Right kidney (tissue), 1 donor: Measurements from ENCODE around the gene ANTXR1.
A peak's percentile ranks its signal among the peaks of the same experiment; 100 is the strongest.

Experiments used
- DNase-seq: peaks from one replicate; pipeline ENCODE4 v3.0.0-alpha.2; 2016

The ANTXR1 gene

DNA sequence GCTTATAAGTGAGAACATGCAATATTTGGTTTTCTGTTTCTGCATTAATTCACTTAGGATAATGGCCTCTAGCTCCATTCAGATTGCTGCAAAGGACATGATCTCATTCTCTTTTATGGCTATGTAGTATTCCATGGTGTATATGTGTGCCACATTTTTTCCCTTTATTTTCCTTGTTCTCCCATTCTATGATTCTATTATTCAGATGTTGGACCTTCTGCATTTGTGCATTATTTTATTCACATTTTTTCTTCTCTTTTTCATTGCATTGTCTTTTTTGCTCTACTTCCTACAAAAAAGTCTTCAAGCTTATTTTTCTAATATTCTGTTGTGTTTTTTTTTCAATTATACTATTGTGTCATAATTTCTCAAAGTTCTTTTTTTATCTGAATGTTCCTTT lies 11.1 kb upstream of the ANTXR1 start:
- no peak for DNase-seq

DNA sequence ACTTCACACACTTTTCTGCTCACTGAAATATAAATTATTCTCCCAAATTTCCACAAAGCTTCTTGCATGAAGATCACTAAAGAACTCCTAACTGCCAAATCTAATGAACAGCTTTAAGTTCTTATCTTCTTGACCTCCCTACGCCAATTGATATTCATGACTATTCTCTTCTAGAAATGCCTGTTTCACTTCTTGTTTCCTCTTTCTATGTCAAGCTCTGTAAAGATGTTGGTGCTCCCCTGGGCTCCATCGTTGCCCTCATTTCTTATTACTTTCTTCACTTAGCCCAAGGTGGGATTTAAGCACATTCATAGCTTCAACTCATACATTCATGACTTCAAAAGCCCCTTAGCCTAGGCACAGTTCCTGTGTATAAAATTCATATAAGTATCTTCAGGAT lies 9.2 kb upstream of the ANTXR1 start:
- DNase-seq = no peak

DNA sequence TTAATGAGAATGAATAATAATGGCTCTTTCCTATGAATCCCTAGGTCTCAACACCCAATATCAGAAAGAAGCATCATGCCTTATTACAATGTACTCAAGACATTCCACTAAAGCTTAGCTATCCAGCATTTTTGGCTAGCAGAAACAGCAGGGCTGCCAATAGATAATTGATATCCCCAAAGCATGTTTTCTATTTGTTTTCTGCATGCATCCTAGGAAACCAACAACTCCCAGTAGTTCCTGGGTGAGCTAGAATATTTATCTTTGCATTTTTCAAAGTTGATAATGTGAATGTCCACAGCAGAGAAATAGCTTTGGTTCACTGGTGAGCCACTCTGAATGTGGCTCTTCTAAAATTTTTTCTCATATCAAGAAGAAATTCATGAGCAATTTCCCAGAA lies 5.8 kb upstream of the ANTXR1 start:
- no peak for DNase-seq

DNA sequence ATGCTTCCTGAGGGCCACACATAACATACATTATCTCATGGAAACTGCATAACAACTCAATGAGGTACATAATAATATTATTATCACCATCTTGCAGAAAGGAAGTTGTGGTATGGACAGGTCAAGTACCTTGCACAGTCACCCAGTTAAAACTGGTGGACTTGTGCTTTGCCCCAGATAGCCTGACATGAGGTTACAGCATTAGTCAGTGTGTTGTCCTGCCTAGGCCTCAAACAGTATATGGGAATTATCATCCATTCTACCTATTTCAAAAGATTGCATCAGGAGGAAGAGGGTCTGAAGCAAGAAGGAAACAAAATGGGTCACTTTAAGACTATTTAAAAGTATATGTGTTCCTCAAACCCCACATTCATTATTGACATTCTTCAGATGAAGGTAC lies 5.4 kb upstream of the ANTXR1 start:
- no peak for DNase-seq

DNA sequence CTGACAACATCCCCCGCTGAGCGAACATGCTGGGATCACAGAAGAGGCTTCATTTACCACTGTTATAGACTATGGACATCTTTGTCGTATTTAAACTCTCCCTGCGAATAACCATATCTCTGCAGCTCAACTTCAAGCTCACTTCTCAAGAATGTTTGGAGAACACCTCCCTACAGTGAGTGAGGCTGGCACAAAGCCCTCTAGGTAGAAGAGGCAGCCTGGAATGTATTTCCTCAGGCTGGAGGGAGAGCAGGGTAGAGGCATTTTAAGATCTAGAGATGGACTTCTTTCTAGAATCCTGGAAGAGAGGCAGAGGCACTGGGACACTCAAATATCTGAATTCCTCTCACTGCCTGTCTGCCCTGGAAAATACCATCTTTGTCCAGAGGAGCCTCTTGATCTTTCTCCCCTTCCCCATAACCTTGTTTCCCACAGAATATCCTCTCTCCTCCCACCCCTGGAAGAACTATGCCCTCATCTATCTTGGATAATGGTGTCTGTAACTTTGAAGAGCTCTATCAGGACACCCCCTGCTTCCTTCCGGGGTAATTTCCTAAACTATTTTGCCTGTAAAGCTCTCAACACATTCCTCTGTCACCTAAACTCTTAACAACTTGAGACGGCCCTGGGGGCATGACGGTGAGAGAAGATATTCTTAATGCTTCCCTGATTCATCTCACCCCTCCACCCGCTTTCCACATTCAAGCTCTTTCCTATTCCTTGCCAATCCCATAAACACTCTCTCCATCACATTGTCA lies 2.4 kb upstream of the ANTXR1 start:
- DNase-seq = no peak

DNA sequence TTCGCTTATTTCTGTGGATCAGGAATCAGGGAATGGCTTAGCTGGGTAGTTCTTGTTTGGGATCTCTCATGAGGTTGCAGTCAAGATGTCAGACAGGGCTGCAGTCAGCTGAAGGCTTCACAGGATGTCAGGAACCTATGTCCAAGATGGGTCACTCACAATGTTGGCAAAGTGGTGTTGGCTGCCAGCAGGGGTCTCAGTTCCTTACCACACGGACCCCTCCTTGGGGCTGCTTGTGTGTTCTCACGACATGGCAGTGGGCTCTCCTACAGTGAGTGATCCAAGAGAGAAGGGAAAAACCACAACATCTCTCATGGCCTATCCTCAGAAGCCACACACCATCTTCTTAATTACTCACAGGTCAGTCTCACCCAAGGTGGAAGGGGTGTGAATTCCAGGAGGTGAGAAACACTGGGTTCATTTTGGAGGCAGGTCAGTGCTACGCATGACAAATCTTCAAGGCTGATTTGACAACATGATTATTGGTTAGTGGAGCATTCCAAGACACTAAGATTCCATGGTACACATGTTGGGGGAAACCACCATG lies 1.3 kb upstream of the ANTXR1 start:
- no peak for DNase-seq

DNA sequence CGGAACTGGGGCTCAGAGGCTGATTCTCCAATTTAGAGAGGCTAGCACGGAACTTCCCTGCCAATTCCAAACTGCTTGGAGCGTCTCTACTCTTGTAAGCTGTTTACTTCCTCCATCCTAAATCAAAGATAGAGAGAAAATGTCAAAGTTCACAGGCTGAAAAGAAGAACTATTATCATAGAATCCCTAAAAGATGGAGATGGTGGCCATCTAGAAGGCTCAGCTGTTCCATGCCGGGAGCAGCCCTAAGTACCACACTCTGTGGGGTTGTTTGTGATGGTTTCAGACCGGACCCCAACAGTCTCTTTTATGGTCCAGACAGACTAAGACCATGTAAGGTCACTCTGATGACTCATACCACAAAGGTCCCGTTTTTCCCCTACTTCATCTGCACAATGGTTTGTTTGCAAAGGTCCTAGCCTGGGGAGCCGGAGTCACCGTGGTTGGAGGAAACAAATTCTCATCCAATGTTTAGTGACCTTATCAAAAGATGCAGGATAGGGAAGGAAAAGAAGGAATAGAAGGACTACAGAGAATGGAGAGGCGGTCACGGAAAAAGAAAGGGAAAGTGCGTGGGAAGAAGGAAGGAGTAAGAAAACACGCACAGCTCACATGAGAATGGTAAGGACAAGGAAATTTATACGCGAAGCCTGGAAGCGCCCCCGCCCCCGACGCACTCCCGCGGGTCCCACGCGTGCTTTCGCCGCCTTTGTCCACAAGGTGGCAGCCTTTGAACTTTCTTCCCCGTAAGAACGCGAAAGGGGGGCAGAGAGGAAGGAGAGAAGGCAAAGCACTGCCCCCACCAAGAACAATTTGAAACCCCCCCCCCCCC lies 453 bp upstream of the ANTXR1 start:
- peak; percentile 83 for DNase-seq

DNA sequence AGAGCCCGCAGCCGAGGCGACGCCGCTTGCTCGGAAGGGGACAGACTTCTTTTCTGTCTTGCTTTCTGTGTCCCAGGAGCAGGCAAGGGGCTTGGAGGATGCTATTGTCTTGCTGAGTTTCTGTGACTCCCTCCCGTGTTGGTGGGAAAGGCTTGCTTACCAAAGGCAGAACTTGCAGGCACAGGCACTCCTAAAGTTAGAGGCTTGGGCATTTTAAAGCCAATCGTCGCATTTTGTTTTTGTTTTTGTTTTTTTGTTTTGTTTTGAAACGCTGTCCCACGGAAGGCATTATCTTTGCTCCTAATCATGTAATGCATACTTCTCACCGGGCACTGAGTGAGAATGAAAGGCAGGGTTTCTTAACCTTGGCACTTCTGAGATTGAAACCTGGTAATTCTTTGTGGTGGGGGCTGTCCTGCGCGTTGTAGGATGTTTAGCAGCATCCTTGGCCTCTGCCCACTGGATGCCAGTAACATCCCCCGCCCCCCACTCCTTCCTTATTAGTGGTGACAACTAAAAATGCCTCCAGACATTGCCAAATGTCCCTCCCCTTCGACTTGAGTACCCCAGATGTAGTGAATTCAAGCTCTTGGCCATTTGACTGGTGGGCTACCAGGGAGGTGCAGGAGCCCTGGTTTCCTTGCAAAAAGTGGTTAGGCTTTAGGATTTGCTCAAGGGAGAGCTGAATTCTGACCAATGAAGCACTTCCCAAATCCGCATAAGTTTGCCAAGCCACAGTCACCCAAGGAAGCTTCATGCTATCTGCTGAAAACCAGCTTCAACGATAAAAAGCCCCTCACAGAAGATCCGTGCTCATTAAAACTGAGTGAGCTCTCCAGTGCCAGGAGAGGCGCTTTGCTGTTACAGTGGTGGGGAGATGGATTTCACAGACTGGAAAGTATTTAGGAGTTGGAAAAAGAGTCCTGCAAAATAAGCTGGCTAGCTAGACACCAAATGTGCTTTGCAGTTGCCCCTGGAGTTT lies 1.2 kb downstream of the ANTXR1 start:
- peak; percentile 37 for DNase-seq

DNA sequence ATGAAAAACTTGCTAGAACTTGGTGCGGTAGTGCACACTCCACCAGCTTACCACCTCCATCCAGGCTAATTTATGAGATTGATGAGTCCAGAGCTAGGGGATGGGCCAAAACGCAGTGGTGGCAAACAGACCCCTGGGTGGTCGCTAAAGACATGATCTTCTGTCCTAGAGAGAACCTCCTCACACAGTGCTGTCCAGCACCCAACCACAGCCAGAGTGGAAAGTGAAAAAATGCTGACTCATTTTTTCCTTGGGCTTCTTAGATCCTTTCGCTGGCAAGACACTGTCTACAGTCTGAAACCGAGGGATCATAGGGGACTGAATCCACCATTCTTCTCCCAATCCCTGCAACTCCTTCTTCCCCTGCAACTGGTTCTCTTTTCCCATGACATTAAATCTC lies 4.1 kb downstream of the ANTXR1 start:
- DNase-seq = no peak

DNA sequence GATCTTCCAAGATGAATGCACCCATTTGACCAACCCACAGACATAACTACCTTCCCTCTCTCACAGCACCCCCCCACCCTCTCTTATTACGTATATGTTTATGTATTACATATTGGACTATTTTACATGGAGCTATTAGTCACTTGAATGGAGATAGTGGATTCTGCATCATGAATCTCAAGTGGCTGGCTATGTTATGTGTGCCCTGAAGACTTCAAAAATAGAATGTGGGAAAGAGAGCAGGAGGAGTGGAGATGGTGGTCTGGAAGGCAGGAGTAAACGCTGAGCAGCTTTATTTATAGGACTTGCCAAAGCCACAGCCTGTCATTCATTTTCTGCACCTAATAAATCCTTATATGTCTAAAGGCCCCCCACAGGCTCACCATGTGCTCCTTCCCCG lies 4.9 kb downstream of the ANTXR1 start:
- DNase-seq = no peak

DNA sequence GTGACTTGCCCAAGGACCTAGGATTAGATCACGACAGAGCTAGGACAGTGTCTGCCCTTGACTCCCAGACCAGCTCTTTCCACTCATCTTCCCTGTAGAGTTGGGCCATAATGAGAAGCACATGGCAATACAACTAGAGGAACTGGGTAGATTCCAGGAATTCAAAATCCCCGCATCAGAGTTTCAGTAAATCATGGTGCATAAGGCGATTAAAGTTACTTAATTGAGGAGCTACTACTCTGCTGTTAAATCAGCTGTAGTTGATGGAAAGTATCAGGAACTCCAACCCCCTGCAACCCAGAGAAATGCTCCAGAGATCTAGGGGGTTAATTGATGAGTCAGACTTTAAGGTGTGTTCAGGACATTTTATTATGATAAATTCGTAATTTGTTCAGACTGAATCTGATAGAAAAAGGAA lies 5.7 kb downstream of the ANTXR1 start:
- DNase-seq = no peak

DNA sequence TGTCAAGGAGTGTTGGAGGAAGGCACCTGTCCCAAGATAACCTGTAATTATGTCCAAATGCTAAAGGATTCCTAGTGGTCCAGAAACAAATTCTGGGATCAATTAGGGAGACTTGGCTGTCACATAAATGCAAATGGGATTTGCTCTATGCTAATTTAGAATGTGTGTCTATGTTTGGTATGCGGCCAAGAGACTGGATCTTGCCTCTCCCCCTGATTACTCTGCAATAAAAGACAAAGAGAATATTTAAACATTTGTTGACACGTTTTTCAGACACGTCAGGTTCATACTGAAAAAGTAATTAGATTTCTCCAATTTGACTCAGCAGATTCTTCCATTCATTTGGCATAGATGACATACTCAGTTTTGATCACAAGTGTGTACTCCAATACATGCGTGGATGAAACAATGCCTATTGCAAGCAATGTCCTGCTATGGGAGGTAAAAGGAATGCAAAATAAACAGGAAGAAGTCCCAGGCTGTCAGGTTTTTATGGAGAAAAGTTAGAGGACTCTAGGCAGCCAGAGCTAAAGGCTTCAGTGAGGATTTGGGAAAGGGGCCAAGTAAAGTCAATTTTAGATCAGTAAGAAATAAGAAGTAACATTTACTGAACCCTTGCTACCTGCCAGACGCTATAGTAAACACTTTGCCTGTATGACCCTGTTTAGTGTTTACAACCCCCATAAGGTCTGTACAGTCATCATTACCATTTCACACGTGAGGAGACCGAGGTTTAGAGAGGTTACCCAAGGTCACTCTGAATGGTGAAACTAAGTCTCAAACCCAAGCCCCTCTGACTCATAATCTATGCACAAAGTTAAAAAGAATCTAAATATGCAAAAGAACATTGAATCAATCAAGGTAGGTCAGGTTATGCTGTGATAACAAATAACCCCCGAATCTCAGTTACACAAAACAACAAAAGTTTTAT lies 7.8 kb downstream of the ANTXR1 start:
- DNase-seq = no peak

DNA sequence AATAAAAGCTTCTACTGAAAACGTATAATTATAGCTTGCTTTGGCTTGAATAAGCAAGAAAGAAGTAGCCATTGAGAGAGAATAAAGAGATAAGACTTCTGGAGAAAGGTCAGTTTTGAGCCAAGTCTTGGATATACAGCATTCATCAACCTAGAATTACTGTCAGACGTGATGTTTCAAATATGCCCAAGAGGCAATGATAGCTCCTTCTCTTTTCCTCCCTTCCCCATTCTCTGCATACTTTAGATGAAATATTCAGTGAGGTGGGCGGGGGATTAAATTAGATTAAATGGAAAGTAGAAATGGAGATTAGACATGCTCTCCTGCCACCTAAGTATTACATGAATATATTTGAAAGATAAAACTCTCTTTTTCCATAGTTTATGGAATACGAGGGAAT lies 8.7 kb downstream of the ANTXR1 start:
- no peak for DNase-seq

DNA sequence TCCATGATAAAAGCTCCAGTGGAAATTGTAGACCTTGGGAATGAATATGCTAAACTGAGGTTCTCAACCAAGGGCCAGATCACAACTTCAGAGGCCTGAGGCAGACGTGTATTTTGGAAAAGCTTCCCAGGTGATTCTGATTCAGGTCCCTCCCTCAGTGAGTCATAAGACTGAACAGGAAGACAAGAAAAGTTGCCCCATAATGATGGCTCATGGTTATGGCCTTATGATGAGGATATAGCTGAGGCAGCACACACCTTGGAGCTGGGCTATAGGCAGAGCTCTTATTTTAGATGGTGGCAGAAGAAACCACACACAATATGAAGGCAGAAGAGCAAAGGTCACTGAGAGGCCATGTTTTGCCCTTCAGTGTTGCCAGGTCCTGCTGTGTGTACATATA lies 9.6 kb downstream of the ANTXR1 start:
- no peak for DNase-seq

DNA sequence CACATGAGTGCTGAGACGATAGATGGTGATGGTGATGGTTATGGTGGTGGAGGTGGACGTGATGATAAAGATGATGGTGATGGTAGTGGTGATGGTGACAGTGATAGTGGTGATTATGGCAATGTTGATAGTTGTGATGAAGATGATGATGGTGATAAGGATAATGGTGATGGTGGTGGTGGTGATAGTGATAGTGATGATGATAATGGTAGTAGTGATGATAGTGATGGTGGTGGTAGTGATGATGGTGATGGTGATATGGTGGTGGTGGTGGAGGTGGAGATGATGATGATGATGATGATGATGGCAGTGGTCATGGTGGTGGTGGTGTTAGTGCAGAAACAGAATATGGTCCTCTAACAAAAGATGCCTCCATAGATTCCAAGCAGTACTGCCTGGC lies 10.3 kb downstream of the ANTXR1 start:
- no peak for DNase-seq

DNA sequence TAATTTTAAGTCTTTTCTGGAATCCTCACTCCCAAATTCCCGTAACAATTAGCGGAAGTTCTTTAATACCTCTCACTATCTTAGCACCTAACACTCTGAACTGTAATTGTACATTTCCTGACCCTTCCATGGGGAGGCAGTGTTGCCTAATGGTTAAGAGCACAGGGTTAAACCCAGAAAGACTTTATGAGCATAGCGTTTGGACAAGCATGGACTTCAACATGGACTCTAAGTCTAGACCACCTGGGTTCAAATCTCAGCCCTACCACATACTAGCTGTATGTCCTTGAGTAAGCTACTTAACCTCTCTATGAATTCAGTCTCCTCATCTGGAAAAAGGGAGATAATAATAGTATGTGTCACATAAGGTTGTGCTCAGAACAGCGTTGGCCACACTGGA lies 13.0 kb downstream of the ANTXR1 start:
- DNase-seq = no peak

DNA sequence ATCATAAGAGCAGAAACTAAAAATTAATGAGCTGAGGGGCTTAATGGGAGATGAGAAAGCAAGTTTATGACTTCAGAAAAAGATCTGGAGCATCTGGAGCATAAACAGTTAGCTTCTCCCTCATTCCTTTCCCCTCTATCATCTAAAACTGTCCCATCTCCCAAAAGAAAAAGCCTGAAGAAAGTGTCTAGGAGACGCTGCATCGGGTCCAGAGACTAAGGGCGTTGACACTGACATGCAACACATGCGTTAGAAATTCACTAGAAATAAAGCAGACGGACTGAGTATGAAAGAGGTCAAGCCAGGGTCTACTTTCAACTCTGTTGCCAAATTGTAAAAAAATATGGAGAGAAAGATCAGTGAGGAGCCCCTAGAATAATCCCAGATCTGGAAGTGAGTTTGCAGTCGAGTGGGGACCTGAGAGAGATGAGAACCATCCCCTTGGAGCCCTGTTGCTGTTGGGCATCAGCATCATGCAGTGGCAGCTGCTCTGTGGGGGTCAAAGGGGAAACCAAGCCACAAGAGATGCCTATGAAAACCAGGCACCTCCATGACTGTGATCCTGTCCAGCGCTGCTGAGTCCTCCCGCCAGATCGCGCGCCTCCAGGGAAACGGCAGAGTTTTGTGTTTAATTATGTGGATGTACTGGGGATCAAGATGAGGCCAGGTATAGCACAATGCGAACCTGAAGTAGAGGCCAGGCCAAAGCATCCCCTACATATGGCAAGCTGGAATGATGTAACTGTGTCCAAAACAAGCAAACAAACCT lies 13.9 kb downstream of the ANTXR1 start:
- DNase-seq = no peak

DNA sequence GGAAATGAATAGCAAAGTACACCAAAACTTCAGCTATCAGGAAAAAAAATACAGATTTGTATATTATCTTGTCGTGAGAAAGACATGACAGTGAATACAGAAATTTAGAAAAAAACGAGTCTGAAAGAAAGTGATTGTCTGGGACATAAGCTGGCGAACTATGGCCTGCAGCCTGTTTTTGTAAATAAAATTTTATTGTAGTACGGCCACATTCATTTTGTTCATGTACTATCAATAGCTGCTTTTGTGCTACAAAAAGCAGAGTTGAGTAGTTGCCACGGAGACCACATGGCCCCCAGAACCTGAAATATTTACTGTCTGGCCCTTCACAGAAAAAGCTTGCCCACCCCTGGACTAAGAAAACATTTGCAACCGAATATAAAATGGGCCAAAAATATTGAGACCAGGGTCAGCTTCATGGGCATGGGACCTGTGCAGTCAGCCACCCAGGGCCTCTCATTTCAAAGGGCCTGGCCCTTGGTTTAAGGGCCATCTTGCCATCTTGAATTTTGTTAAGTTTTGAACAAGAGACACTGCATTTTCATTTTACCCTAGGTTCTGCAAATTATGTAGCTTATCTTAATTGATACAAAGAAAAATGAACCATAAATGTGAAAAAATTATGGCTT lies 17.9 kb downstream of the ANTXR1 start:
- DNase-seq = no peak

DNA sequence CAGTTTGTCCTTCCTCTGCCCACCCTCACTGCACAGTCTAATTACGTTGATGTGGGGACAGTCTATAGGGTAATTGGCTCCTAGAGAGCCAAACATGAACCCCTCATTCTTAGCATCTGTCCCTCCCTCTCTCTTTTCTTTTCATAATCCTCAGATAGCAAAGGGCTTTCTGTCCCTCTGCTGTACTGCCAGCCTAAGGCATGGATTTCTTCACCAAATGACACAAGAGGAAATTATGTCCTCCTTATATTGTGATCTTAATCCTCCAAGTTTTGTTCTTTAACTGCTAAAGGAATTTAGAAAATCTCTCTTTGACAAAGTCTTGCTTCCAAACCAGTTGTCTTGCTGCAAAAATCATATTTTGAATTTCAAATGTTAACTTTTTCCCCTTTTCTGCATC lies 18.5 kb downstream of the ANTXR1 start:
- DNase-seq = no peak

DNA sequence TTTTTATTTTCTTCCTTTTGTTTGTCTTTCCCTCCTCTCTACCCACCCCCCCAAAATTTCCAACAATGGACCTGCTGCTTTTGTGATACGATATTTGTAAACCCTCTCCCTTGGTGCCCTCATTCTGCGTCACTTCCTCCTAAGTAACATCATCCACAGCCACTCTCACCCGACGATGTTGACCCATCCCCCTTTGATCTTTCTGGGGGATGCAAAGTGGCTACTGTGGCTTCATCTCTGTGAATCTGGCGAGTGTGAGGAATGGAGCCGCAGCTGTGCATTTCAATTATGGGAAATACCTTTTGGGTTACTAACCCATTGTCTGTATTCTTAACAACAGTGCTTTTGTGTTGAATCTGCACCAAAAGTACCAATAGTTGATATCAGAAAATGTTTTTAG lies 19.4 kb downstream of the ANTXR1 start:
- DNase-seq = no peak
